ENCODE results near the gene KATNBL1.

DNA sequence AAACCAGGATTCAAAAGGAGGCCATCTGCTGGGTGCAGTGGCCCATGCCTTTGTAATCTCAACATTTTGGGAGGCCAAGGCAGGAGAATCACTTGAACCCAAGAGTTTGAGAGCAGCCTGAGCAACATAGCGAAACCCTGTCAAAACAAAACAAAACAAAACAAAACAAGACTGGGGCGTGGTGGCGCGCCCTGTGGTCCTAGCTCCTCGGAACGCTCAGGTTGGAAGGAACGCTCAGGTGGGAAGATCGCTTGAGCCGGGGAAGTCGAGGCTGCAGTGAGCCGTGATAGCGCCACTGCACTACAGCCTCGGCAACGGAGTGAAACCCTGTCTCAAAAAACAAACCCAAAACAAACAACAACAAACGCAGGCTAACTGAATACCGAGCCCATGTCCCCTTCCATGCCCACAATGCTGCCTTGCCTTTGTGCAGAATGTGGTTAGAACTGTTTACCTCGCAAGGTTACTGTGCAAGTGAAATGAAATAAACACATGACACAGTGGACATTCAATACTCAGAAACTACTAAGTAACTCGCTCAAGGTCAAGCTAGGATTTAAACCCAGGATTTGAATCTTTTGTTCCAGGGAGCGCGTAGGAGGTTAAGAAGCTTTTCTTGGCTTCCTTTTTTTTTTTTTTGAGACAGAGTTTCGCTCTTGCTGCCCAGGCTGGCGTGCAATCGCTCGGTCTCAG lies 14.2 kb upstream of the KATNBL1 start:
- TF ChIP-seq POLR2A (IDR thresholded peaks at IDR 0.05; ENCODE audit: low read depth) (no peak), EP300 (IDR thresholded peaks at IDR 0.05) (no peak)
- TF ChIP-seq, protein P1, sequence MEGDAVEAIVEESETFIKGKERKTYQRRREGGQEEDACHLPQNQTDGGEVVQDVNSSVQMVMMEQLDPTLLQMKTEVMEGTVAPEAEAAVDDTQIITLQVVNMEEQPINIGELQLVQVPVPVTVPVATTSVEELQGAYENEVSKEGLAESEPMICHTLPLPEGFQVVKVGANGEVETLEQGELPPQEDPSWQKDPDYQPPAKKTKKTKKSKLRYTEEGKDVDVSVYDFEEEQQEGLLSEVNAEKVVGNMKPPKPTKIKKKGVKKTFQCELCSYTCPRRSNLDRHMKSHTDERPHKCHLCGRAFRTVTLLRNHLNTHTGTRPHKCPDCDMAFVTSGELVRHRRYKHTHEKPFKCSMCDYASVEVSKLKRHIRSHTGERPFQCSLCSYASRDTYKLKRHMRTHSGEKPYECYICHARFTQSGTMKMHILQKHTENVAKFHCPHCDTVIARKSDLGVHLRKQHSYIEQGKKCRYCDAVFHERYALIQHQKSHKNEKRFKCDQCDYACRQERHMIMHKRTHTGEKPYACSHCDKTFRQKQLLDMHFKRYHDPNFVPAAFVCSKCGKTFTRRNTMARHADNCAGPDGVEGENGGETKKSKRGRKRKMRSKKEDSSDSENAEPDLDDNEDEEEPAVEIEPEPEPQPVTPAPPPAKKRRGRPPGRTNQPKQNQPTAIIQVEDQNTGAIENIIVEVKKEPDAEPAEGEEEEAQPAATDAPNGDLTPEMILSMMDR (IDR thresholded peaks at IDR 0.05): no peak
